ENCODE measurements around the gene SAMD10. TPM values are rescaled to one million over a fixed set of nuclear protein-coding genes. Genes with fewer than 3 reads are reported as not detected.

Gene SAMD10
- total RNA-seq, result 1 to 10 TPM; 1.1 to 6.4 (median 5.0) TPM

GRCh38 chr20:63979557-63980316 lies at the start of gene SAMD10:
TSS of gene SAMD10 (minus strand) at chr20:63979642. CDS start at chr20:63979467, 175 bp downstream.
- H3K27me3 ChIP-seq, result no peaks in the 10 kb centered on the region
- H3K9me3 ChIP-seq, result no peaks in the 10 kb centered on the region
- H3K27ac ChIP-seq, result peak within 1 kb of the TSS in 2 of 3 donors; percentile 20 to 59
- WGBS, 2 donors, result 6 to 22% methylated on average over 3 to 21 of the region's 52 CpGs
- H3K36me3 ChIP-seq, result peaks cover 10 to 12% of the 10 kb centered on the region in 2 donors
- TF ChIP-seq POLR2A (IDR thresholded peaks at IDR 0.05), result no peak
- peak in 2 of 6 experiments; percentile 24 to 33 for TF ChIP-seq CTCF (IDR thresholded peaks at IDR 0.05)
- peaks cover 24 to 26% of the 10 kb centered on the region in 2 donors for H3K4me1 ChIP-seq
- DNase-seq, result peak; percentile 50 to 54
- peak within 1 kb of the TSS; percentile 45 to 75 (median 49) for H3K4me3 ChIP-seq (replicated peaks in 1 of 3)
- intact Hi-C loops (cut with DNase I), result no loop called here

GRCh38 chr20:64027981-64028685 lies 48.7 kb upstream of the SAMD10 start:
- H3K4me3 ChIP-seq (replicated peaks in 1 of 3), result no peak overlapping the region
- H3K27me3 ChIP-seq, result no peaks in the 10 kb centered on the region
- no peaks in the 10 kb centered on the region for H3K4me1 ChIP-seq
- no peak for TF ChIP-seq POLR2A (IDR thresholded peaks at IDR 0.05)
- H3K27ac ChIP-seq, result no peak overlapping the region
- DNase-seq, result no peak
- intact Hi-C loops (cut with DNase I), result no loop called here
- H3K36me3 ChIP-seq, result peaks cover 81 to 91% of the 10 kb centered on the region in 2 donors
- 96% methylated on average over 10 to 15 of the region's 24 CpGs for WGBS, 2 donors
- no peaks in the 10 kb centered on the region for H3K9me3 ChIP-seq

GRCh38 chr20:64025826-64026412 lies 46.5 kb upstream of the SAMD10 start:
- H3K4me1 ChIP-seq, result no peaks in the 10 kb centered on the region
- H3K4me3 ChIP-seq (replicated peaks in 1 of 3), result no peak overlapping the region
- no peak for DNase-seq
- TF ChIP-seq CTCF (IDR thresholded peaks at IDR 0.05), result no peak
- no peak for TF ChIP-seq POLR2A (IDR thresholded peaks at IDR 0.05)
- H3K27ac ChIP-seq, result no peak overlapping the region
- WGBS, 2 donors, result 95 to 96% methylated on average over 21 to 29 of the region's 29 CpGs
- H3K27me3 ChIP-seq, result no peaks in the 10 kb centered on the region
- H3K36me3 ChIP-seq, result peaks cover 86 to 88% of the 10 kb centered on the region in 2 donors
- no peaks in the 10 kb centered on the region for H3K9me3 ChIP-seq
- intact Hi-C loops (cut with DNase I), result no loop called here

- no peaks in the 10 kb centered on the region for H3K4me1 ChIP-seq
- intact Hi-C loops (cut with DNase I), result no loop called here
- H3K4me3 ChIP-seq (replicated peaks in 1 of 3), result no peak overlapping the region
- no peaks in the 10 kb centered on the region for H3K9me3 ChIP-seq
- H3K27ac ChIP-seq, result no peak overlapping the region
- H3K36me3 ChIP-seq, result peaks cover 82 to 84% of the 10 kb centered on the region in 2 donors
- DNase-seq, result no peak
- 92 to 95% methylated on average over 18 of the region's 18 CpGs for WGBS, 2 donors
- TF ChIP-seq POLR2A (IDR thresholded peaks at IDR 0.05) (no peak), CTCF (IDR thresholded peaks at IDR 0.05) (no peak)
- H3K27me3 ChIP-seq, result no peaks in the 10 kb centered on the region
Observed at GRCh38 chr20:64025101-64025825, 45.8 kb upstream of the SAMD10 start.

Data from thyroid gland (tissue), 4 donors.